ENCODE data around the gene RPUSD3.

RPUSD3 gene

GRCh38 chr3:9809239-9809614 is 34.6 kb downstream of the RPUSD3 start:
- Mint-ChIP-seq H3K4me1 (ENCODE audit: low read depth) (peaks cover 41% of the 10 kb centered on the region), H3K9me3 (no peaks in the 10 kb centered on the region), H3K27me3 (no peaks in the 10 kb centered on the region), H3K36me3 (ENCODE audit: low read depth) (peaks cover 81% of the 10 kb centered on the region), H3K4me3 (peak overlapping the region; percentile 80), H3K27ac (peak overlapping the region; percentile 94)
- peak; percentile 50 for DNase-seq

GRCh38 chr3:9808345-9809037 is 35.3 kb downstream of the RPUSD3 start:
- peaks cover 85% of the 10 kb centered on the region for H3K36me3 Mint-ChIP-seq (ENCODE audit: low read depth)
- peaks cover 43% of the 10 kb centered on the region for H3K4me1 Mint-ChIP-seq (ENCODE audit: low read depth)
- peak overlapping the region; percentile 80 for H3K4me3 Mint-ChIP-seq
- H3K27me3 Mint-ChIP-seq = no peaks in the 10 kb centered on the region
- DNase-seq = peak; percentile 62
- peak overlapping the region; percentile 94 for H3K27ac Mint-ChIP-seq
- H3K9me3 Mint-ChIP-seq = no peaks in the 10 kb centered on the region

- H3K27ac Mint-ChIP-seq = peak overlapping the region; percentile 94
- H3K9me3 Mint-ChIP-seq = no peaks in the 10 kb centered on the region
- no peaks in the 10 kb centered on the region for H3K27me3 Mint-ChIP-seq
- no peak for DNase-seq
- peaks cover 85% of the 10 kb centered on the region for H3K36me3 Mint-ChIP-seq (ENCODE audit: low read depth)
- no peak overlapping the region for H3K4me3 Mint-ChIP-seq
- peaks cover 48% of the 10 kb centered on the region for H3K4me1 Mint-ChIP-seq (ENCODE audit: low read depth)
These were observed 35.8 kb downstream of the RPUSD3 start for GRCh38 chr3:9807981-9808344.

- H3K36me3 Mint-ChIP-seq (ENCODE audit: low read depth) = peaks cover 90% of the 10 kb centered on the region
- H3K9me3 Mint-ChIP-seq = no peaks in the 10 kb centered on the region
- no peak overlapping the region for H3K4me3 Mint-ChIP-seq
- H3K27me3 Mint-ChIP-seq = no peaks in the 10 kb centered on the region
- peak overlapping the region; percentile 94 for H3K27ac Mint-ChIP-seq
- DNase-seq = no peak
- peaks cover 48% of the 10 kb centered on the region for H3K4me1 Mint-ChIP-seq (ENCODE audit: low read depth)
These were observed 36.9 kb downstream of the RPUSD3 start for GRCh38 chr3:9806688-9807589.

- peak overlapping the region; percentile 69 for H3K27ac Mint-ChIP-seq
- H3K9me3 Mint-ChIP-seq = no peaks in the 10 kb centered on the region
- H3K27me3 Mint-ChIP-seq = no peaks in the 10 kb centered on the region
- peaks cover 47% of the 10 kb centered on the region for H3K4me1 Mint-ChIP-seq (ENCODE audit: low read depth)
- DNase-seq = no peak
- no peak overlapping the region for H3K4me3 Mint-ChIP-seq
- peaks cover 90% of the 10 kb centered on the region for H3K36me3 Mint-ChIP-seq (ENCODE audit: low read depth)
These were observed 37.7 kb downstream of the RPUSD3 start for GRCh38 chr3:9806137-9806536.

GRCh38 chr3:9804996-9805395 is 38.8 kb downstream of the RPUSD3 start:
- Mint-ChIP-seq H3K27me3 (no peaks in the 10 kb centered on the region), H3K36me3 (ENCODE audit: low read depth) (peaks cover 95% of the 10 kb centered on the region), H3K4me3 (no peak overlapping the region), H3K4me1 (ENCODE audit: low read depth) (peaks cover 40% of the 10 kb centered on the region), H3K27ac (peak overlapping the region; percentile 69), H3K9me3 (no peaks in the 10 kb centered on the region)
- no peak for DNase-seq

- Mint-ChIP-seq H3K27ac (peak overlapping the region; percentile 51), H3K4me3 (no peak overlapping the region), H3K27me3 (no peaks in the 10 kb centered on the region), H3K36me3 (ENCODE audit: low read depth) (peaks cover 95% of the 10 kb centered on the region), H3K9me3 (no peaks in the 10 kb centered on the region), H3K4me1 (ENCODE audit: low read depth) (peaks cover 27% of the 10 kb centered on the region)
- no peak for DNase-seq
These were observed 40.3 kb downstream of the RPUSD3 start for GRCh38 chr3:9803494-9803893.

GRCh38 chr3:9800529-9800928 is 43.3 kb downstream of the RPUSD3 start:
- H3K4me1 Mint-ChIP-seq (ENCODE audit: low read depth) = peaks cover 20% of the 10 kb centered on the region
- H3K27ac Mint-ChIP-seq = peak overlapping the region; percentile 77
- no peak overlapping the region for H3K4me3 Mint-ChIP-seq
- no peaks in the 10 kb centered on the region for H3K9me3 Mint-ChIP-seq
- no peak for DNase-seq
- H3K27me3 Mint-ChIP-seq = no peaks in the 10 kb centered on the region
- peaks cover 92% of the 10 kb centered on the region for H3K36me3 Mint-ChIP-seq (ENCODE audit: low read depth)

GRCh38 chr3:9797196-9797945 is 46.4 kb downstream of the RPUSD3 start:
- peak overlapping the region; percentile 79 for H3K27ac Mint-ChIP-seq
- H3K9me3 Mint-ChIP-seq = no peaks in the 10 kb centered on the region
- no peak for DNase-seq
- peaks cover 93% of the 10 kb centered on the region for H3K36me3 Mint-ChIP-seq (ENCODE audit: low read depth)
- H3K4me3 Mint-ChIP-seq = no peak overlapping the region
- no peaks in the 10 kb centered on the region for H3K27me3 Mint-ChIP-seq
- H3K4me1 Mint-ChIP-seq (ENCODE audit: low read depth) = peaks cover 33% of the 10 kb centered on the region

GRCh38 chr3:9795207-9795606 is 48.6 kb downstream of the RPUSD3 start:
- peaks cover 92% of the 10 kb centered on the region for H3K36me3 Mint-ChIP-seq (ENCODE audit: low read depth)
- no peaks in the 10 kb centered on the region for H3K9me3 Mint-ChIP-seq
- DNase-seq = no peak
- peak overlapping the region; percentile 60 for H3K4me3 Mint-ChIP-seq
- H3K27ac Mint-ChIP-seq = peak overlapping the region; percentile 100
- H3K27me3 Mint-ChIP-seq = no peaks in the 10 kb centered on the region
- H3K4me1 Mint-ChIP-seq (ENCODE audit: low read depth) = peaks cover 52% of the 10 kb centered on the region

GRCh38 chr3:9794400-9794799 is 49.4 kb downstream of the RPUSD3 start:
- no peak for DNase-seq
- Mint-ChIP-seq H3K36me3 (ENCODE audit: low read depth) (peaks cover 92% of the 10 kb centered on the region), H3K27ac (peak overlapping the region; percentile 100), H3K27me3 (no peaks in the 10 kb centered on the region), H3K4me3 (peak overlapping the region; percentile 96), H3K4me1 (ENCODE audit: low read depth) (peaks cover 60% of the 10 kb centered on the region), H3K9me3 (no peaks in the 10 kb centered on the region)

- H3K27ac Mint-ChIP-seq = peak overlapping the region; percentile 100
- no peaks in the 10 kb centered on the region for H3K27me3 Mint-ChIP-seq
- peak overlapping the region; percentile 96 for H3K4me3 Mint-ChIP-seq
- H3K4me1 Mint-ChIP-seq (ENCODE audit: low read depth) = peaks cover 69% of the 10 kb centered on the region
- H3K36me3 Mint-ChIP-seq (ENCODE audit: low read depth) = peaks cover 95% of the 10 kb centered on the region
- peak; percentile 63 for DNase-seq
- H3K9me3 Mint-ChIP-seq = no peaks in the 10 kb centered on the region
These were observed 50.5 kb downstream of the RPUSD3 start for GRCh38 chr3:9793161-9793781.

- H3K27me3 Mint-ChIP-seq = no peaks in the 10 kb centered on the region
- peak within 1 kb of the TSS; percentile 96 for H3K4me3 Mint-ChIP-seq
- H3K9me3 Mint-ChIP-seq = no peaks in the 10 kb centered on the region
- H3K4me1 Mint-ChIP-seq (ENCODE audit: low read depth) = peaks cover 71% of the 10 kb centered on the region
- H3K27ac Mint-ChIP-seq = peak within 1 kb of the TSS; percentile 100
- peaks cover 94% of the 10 kb centered on the region for H3K36me3 Mint-ChIP-seq (ENCODE audit: low read depth)
- DNase-seq = peak; percentile 94
These were observed 51.2 kb downstream of the RPUSD3 start, which contains the start of the genes ARPC4 and TADA3 for GRCh38 chr3:9792405-9793160. TSS of gene ARPC4 (plus strand) at chr3:9793082. CDS start at chr3:9793122, 40 bp downstream. TSS of gene TADA3 (minus strand) at chr3:9792473. CDS start at chr3:9791466, 1,007 bp downstream.
